GM19240 (cell line): ENCODE results near the gene OR2A42.
"Not testable (repeated sequence)": the region's sequence is repeated elsewhere in the genome, so short reads cannot be mapped to it uniquely, and the experiment has no call there.

Experiments used
- DNase-seq: peaks from one replicate; pipeline ENCODE4 v3.0.0; 2011; ENCODE audit warnings: low spot score; ENCODE audit not compliant: insufficient read length

OR2A42 gene

DNA sequence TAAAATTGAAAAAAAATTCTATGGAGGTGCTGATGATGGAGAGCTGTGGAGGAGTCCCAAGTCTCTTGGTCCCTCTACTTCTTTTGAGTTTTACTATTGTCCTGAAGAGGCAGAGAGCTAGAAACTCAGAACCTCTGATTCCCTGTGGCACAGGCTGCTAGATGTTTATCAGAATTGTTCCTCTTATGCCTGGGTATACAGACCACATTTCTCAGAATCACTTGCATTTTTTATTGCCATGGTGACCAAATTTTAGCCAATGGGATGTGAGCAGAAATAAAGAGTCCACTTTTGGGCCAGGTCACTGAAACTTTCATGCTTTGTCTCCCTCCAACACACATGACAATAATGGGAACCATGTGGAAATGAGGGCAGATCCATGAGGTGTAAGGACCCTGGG lies 15.7 kb downstream of the OR2A42 start:
- not testable (repeated sequence) for DNase-seq

DNA sequence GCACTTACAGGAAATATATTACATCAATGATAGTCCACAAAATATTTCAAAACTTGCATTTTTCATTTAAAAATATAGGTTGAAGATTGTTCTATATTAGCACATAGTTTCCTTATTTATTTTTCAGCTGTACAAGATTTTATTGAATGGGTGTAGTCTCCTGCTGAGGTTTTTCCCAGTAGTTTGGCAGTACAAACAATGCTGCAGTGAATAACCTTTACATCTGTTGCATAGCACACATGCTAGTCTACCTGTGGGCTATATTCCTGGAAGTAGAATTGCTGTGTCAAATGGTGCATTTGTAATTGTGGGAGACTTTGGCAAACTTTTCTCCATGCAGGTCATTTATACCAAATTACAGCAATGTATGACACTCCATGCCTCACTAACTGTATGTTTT lies 18.9 kb downstream of the OR2A42 start:
- DNase-seq, result not testable (repeated sequence)

DNA sequence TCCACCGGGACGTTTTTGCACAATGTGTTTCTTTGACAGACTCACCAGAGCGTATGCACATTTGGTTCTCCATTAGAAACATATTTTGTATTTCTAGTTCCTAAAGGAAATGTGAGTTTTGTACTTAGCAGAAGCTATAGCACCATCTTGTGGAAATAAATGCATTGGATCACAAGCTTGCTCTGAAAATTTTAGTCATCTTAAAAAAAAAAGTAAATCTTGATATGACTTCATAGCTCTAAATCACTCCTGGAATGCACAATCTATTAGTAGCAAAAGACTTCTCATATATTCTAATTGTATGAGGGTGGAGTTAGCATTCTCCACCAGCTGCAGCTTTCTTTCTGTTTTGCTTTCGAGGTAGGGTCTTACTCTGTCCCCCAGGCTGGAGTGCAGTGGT lies 20.3 kb downstream of the OR2A42 start:
- not testable (repeated sequence) for DNase-seq

DNA sequence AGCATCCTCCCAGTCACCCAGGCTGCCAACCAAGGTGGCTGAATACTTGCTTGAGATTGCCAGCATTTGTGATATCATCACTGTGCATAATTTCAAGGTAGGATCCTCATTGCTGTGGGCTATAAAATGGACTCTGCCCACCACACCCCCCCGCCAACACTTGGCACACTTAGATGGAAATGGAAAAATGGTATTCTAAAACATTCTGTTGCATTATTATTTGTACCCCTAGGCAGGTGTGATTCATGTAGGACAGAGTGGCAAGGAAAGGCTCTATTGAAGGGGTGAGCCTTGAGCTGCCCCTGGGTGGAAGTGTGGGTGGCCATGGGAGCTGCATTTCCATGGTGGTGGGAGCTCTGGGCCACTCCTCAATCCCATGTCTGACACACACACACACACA lies 20.8 kb downstream of the OR2A42 start:
- DNase-seq, result not testable (repeated sequence)

DNA sequence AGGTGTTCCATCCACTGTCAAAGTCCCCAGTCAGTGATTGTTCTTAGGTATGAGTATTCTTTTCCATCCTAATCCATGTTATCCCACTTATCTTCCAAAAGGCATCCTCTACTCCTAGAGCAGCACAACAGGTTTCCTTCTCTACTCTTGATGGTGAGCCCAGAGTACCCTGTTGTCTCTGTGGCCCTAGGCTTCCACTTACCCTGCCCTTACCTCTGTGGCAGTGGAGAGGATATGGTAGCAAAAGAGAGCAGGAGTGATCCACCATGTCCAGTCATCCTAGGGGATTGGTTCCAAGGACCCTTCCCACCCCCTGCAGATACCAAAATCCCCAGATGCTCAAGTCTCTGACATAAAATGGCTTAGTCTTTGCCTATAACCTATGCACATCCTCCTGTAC lies 22.2 kb downstream of the OR2A42 start:
- not testable (repeated sequence) for DNase-seq

DNA sequence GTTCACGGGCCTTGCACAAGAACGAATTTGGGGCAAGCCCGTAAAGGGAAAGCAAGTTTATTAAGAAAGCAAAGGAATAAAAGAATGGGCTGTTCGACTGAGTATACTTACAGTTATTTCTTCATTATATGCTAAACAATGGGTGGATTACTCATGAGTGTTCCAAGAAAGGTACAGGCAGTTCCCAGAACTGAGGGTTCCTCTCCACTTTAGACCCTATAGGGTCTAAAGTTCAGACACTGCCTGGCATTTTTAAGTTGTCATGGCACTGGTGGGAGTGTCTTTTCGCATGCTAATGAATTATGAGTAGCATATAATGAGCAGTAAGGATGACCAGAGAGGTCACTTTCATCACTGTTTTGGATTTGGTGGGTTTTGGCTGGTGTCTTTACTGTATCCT lies 34.1 kb downstream of the OR2A42 start:
- DNase-seq, result not testable (repeated sequence)

DNA sequence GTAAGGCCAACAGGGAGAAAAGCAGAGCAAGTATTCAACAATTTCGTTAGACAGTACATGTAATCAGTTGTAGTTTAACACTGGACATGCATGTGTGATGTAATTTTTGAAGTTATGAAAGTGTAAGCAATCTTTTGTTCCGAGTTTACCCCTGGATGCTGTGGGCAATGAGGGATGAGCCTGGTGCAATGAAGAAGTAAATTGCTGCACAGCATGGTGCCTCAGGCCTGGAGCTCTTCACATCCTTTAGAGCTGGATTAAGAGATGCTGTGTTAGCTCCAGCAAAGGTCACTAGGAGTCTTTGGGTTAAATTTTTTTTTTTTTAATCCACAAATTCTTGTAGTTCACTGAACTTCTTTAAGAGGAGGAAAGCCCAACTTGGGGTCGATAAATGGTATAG lies 36.3 kb downstream of the OR2A42 start:
- DNase-seq, result not testable (repeated sequence)

DNA sequence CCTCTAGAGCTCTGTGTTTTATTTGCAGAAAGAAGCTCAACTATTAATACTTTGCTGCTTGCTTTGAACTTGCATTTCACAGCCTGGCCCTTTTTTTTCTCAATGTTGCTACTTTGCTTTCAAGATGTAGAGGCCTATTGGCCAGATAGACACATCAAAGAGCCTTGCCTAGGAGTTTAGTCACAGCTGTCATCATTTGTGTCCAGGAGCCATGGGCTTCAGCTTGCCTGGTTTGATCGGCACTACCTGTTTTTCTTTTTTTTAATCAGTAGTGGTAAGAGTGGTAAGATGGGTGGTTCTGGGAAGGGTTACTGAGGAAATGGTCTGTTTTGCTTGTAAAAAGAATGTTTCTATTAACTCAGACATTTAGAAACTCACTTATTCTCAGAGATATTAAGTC lies 37.4 kb downstream of the OR2A42 start:
- not testable (repeated sequence) for DNase-seq

DNA sequence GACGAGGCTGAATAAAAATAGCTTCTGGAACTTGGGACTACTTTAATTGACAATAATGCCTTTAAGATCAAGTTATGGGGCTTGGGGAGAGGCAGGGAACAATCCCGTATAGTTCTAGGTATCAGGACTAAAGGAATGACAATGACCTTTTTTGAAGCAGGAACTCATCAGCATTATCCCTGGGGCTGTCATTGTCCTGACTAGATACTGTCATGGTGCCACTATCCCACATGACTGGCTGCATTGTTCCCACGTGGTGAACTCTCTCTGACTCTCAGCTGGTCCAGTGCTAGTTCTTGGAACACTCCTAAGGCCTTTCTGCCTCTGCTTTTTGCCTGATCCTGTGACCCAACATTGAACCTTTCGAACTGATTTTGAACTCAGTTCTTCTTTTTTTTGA lies 40.5 kb downstream of the OR2A42 start:
- not testable (repeated sequence) for DNase-seq

DNA sequence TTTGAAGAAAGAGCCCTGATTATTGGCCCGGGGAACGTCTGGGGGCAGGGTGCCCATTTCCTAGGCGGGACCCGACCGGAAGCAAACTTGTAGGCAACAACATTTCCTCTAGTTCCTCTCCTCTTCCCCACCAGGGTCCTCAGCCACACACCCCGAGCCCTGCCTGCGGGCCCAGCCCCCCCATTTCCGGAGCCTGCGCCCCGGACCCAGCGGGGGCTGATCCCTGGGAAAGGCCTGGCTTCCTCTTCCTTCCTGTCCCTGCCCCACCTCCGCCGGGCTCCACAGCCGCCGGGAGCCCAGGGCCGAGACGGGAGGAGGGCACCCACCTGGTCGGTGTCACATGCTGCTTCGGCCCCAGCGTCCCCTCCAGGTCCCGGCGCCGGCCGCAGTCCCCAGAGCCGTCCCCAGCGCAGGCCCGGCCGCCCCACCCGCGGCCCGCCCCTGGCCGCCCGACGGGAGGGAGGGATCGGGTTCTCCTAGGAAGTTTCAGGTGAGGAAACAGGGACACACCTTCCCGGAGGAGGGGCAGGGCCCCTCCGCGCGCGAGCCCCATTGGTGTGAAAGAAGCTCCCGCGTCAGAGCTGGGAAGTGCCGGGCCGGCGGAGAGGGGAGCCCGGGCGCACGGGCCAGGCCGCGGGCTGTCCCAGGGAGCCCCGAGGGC lies 44.1 kb downstream of the OR2A42 start, which contains the start of gene ARHGEF35:
Gene ARHGEF35, minus strand, starts transcription at position 622 of the 661 bp plus-strand sequence. CDS start 7,450 bp downstream, outside the sequence.
- not testable (repeated sequence) for DNase-seq

DNA sequence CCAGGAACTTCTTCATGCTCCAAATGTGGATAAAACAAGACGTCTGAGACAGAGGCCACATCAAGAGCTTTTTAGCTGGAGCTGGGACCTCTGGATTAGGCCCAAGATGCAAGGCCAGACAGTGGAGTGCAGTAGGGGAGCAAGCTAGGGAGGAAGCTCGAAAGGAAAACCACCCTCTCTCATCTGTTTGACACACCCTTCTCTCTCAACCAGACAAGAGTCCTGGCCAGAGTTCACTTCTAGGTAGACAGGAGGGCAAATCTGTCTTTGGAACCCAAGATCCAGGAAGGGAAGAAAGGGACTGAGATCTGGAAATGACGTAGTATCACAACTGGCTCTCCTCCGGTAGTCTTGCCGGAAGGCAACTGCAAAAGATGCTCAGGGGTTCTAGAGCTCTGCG lies 45.0 kb downstream of the OR2A42 start:
- DNase-seq, result not testable (repeated sequence)

DNA sequence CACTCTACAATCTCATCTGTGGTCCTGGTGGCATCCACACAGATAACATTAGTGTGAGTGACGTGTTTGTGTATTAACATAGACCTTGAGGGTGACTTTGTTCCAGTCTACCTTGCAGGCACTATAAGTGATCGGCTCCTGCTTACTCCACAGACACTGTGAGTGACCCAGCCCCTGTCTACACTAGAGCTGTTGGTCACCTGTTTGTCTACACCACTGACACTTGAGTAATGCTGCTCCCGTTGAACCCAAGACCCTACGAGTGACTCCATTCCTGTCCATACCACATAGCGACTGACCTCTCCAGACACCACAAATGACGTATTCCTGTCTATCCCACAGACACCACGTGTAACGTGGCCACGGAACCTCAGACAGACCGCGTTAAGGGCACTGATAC lies 45.6 kb downstream of the OR2A42 start:
- DNase-seq, result not testable (repeated sequence)

DNA sequence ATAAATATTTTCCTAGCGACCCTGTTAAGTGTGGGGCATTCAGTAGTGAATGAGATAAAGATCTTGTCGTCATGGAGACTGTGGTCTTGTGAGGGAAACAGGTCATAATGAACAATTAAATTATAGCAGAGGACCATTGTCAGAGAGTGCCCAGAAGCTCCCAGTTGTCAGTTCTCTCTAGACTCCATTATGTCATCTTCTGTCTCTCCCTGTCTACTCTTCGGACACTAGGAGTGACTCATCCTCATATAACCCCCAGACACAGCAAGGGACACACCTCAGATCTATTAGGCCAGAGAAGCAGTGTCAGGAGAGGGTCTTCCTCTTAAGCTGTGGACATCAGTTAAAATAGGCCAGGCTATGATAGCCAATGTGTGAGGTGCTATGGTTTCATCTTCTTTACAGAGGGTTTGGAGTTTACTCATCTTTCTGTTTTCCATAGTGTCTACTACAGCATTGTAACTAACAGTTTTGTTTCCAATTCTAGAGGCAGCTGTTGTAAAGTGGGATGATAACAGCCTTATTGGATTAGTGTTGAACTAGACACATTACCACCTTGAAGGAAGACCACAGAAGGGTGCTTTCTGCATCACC lies 50.7 kb downstream of the OR2A42 start:
- not testable (repeated sequence) for DNase-seq

DNA sequence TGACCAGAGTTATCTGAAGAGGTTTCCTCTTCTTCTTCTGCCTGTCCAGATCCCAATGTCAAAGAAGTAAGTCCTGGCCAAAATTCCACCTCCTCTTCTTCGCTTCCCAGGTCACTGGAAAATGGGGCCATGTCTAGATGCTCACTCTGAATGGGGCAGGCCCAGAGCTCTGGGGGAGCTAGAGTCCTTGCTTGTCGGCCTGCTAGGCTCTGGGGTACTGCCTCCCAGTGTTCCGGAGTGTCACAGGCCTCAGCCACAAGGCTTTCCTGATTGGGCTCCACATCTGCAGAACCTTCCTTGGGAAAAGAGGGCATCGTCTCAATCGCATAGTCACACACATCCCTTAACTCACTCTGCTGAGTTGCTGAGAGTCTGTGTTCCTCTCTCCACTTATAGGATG lies 51.6 kb downstream of the OR2A42 start:
- DNase-seq, result not testable (repeated sequence)

DNA sequence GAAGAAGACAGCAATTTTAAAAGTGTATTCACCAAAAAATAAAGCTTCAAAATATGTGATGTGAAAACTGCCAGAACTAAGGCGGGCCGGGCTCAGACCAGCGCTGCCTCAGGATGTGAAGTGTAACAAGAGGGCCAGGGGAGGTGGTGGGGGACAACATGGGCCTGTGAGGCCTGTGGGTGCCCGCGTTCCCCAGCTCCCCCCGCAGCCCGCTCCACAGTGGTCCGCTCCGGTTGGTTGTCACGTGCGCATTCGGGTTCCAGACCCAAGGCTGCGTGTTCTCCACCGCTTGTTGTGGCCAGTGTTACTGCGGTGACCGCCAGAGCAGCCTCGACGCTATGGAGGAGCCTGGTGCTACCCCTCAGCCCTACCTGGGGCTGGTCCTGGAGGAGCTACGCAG lies 56.2 kb downstream of the OR2A42 start, which contains the start of gene CTAGE4:
Gene CTAGE4, plus strand, starts transcription at position 301 of the 400 bp plus-strand sequence. Its CDS starts 38 bp downstream, at position 339.
- not testable (repeated sequence) for DNase-seq

DNA sequence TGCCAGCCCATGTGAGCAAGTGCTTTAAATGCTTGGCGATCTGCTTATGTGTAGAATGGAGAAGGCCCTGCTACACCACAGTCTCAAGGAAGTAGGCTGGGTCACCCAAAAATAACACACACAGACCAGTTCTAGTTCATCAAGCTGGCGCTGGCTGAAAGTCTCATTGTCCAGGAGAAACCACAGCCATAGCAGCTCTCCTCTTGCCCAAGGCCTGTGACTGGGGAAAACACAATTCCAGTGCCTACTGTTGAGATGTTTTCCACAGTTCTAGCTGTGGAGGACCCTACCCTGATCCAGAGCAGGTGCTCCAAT lies 60.3 kb downstream of the OR2A42 start:
- not testable (repeated sequence) for DNase-seq

DNA sequence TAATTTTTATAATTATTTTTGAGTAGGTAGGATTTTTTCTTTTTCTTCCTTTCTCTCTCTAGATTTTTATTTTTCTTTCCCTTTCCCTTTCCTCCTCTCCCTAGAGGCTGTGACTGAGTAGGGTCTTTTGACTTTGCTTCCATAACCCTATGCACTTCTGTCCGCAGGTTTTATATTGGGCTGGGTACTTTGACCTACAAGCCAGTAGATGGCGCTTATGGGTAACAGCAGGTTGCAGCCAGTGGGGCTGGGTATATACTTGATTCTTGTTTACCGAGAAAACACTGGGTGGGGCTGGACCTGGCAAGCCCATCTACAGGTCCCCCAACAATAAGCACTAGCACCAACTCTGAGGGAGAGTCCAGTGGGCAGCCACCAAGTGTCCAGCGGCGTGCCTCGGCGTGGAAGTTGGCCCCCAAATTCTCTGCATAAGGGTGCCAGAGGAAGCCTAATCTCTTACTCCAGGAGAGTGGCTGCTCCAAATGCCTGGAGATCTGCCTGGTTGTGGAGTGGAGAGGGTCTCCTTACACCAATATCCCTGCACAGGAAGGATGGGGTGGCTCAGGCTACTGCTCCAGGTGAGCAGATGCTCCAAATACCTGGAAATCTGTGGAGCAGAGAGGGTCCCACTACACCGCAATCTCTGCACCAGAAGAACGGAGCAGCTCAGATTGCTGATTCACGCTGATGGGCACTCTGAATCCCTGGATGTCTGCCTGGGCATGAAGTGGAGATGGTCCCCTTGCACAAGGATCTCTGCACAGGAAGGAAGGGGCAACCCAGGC lies 60.8 kb downstream of the OR2A42 start:
- not testable (repeated sequence) for DNase-seq
